SK-N-SH (cell line): ENCODE measurements around the gene H1-8.

Source experiments
- ELF1 ChIP-seq: IDR thresholded peaks from 2 replicates; pipeline ENCODE4 v1.4.0; 2012
- EP300 ChIP-seq, 2 experiments: IDR thresholded peaks; 2 replicates each; pipeline versions ENCODE4 v1.4.0 to v1.6.1; 2012; ENCODE audit warnings: borderline replicate concordance in 1 of 2, low read depth in 1 of 2, low read length in 1 of 2
- YY1 ChIP-seq: IDR thresholded peaks from 2 replicates; pipeline ENCODE4 v1.4.0; 2012; ENCODE audit warnings: low read depth, mild to moderate bottlenecking

DNA sequence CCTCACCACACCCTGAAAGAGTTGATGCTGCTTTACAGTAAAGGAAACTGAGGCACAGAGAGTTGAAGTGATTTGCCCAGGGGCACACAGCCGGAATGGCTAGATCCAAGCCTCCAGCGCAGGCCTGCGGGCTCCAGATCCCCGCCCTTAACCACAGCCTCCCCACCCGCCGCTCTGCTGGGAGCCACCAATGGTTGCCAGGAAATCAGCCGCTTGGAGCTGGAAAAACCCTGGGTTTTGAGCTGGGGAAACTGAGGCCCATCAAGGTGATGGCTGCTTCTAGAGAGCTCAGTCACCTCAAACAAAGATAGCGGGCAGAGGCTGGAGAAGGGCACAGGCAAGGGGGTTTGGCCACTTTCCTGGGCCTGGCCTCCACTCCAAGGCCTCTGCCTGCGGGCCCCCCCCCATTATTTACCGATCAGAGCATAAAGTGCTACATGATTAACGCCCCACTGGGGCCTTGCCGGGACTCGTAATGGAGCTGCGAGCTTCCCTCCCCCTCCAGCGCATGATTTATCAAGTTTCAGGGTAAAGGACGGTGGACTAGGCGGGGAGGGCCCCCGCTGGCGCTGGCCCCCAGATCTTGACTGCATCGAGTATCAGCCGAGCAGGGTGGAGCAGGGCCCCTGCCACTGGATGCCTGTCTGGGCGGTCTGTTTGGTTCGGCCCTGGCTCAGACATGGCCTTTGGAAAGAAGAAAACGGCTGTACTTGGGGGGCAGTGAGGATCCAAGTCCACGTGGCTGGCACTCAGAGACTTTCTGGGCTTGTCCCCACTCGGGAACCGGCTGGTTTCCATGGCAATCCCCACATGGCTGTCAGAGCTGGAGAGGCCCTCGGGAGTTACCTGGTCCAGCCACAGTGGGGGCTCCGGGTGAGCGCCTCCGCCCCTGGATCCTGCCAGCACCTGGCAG lies 54.4 kb downstream of the H1-8 start:
- TF ChIP-seq EP300 (IDR thresholded peaks at IDR 0.05; ENCODE audit: borderline replicate concordance in 1 of 2, low read depth in 1 of 2, low read length in 1 of 2) (no peak), ELF1 (no peak), YY1 (no peak)
